K562 (cell line): ENCODE results near the gene RASAL3. TPM values are rescaled to one million over a fixed set of nuclear protein-coding genes. Genes with fewer than 3 reads are reported as not detected.

Experiments used
- CSDE1 ChIP-seq, 2 experiments: fragments of 450-650 bp; IDR thresholded peaks; 2 replicates each; pipeline ENCODE4 v1.6.1; 2016; ENCODE audit warnings: mild to moderate bottlenecking in 1 of 2
- CTCF ChIP-seq, 3 experiments: IDR thresholded peaks in 2 of 3; conservative IDR thresholded peaks in 1 of 3; 2 replicates each; pipeline ENCODE4 v1.5.1; 2011 to 2012; ENCODE audit warnings: low read length in 3 of 3, mild to moderate bottlenecking in 3 of 3, control low read depth in 2 of 3, improper control_type of control experiment in 1 of 3, inconsistent platforms in 1 of 3, low read depth in 1 of 3, mixed read lengths in 1 of 3, moderate library complexity in 1 of 3; ENCODE audit not compliant: insufficient read depth in 2 of 3
- EGR1 ChIP-seq: fragments of 450-650 bp; conservative IDR thresholded peaks from 2 replicates; pipeline ENCODE4 v1.6.1; 2017; ENCODE audit warnings: mild to moderate bottlenecking
- FOS ChIP-seq: IDR thresholded peaks from 3 replicates; pipeline ENCODE4 v1.6.1; 2011; ENCODE audit not compliant: insufficient read length; ENCODE audit errors: extremely low read depth
- FOXJ3 ChIP-seq: sonication (generic); formaldehyde crosslinking; IDR thresholded peaks from 2 replicates; pipeline ENCODE4 v1.4.0; 2020; ENCODE audit warnings: mild to moderate bottlenecking, missing genetic modification reagents
- KLF10 ChIP-seq: fragments of 250-450 bp; sonication (Bioruptor Pico); IDR thresholded peaks from 2 replicates; pipeline ENCODE4 v1.6.1; 2021; ENCODE audit warnings: matching md5 sums
- MTA1 ChIP-seq: fragments of 450-650 bp; IDR thresholded peaks from 2 replicates; pipeline ENCODE4 v1.6.1; 2017; ENCODE audit warnings: borderline replicate concordance
- NELFE ChIP-seq: IDR thresholded peaks from 2 replicates; pipeline ENCODE4 v1.6.1; 2011; ENCODE audit warnings: mild to moderate bottlenecking; ENCODE audit not compliant: insufficient read depth, insufficient read length
- REST ChIP-seq, 2 experiments: fragments of 450-650 bp; formaldehyde crosslinking in 1 of 2; IDR thresholded peaks; 2 replicates each; pipeline versions ENCODE4 v1.4.0 to v1.6.1; 2014 to 2020; ENCODE audit warnings: mild to moderate bottlenecking in 2 of 2, borderline replicate concordance in 1 of 2, low read depth in 1 of 2
- SREBF2 ChIP-seq: sonication (generic); formaldehyde crosslinking; IDR thresholded peaks from 2 replicates; pipeline ENCODE4 v1.4.0; 2020; ENCODE audit warnings: mild to moderate bottlenecking, missing genetic modification reagents
- ZBTB17 ChIP-seq: fragments of 450-650 bp; formaldehyde crosslinking; IDR thresholded peaks from 2 replicates; pipeline ENCODE4 v1.4.0; 2020; ENCODE audit warnings: mild to moderate bottlenecking
- ZNF584 ChIP-seq: fragments of 200-800 bp; sonication (Bioruptor generic); IDR thresholded peaks from 2 replicates; pipeline ENCODE4 v1.6.1; 2016; ENCODE audit warnings: low read depth, mild to moderate bottlenecking, missing genetic modification characterization, missing compliant biosample characterization
- ZNF592 ChIP-seq: fragments of 450-650 bp; IDR thresholded peaks from 2 replicates; pipeline ENCODE4 v1.6.1; 2017; ENCODE audit warnings: antibody characterized with exemption, mild to moderate bottlenecking
- polyA plus RNA-seq, 8 experiments: library from polyadenylated mRNA; depleted of rRNA in 4 of 8; stranded (reverse) in 5 of 8; unstranded in 3 of 8; fragments of >200 nt; fragmentation: Nextera tagmentation in 2 of 8; fragmentation: Illumina TruSeq in 1 of 8; extraction: Ambion mirVana in 2 of 8; extraction: Trizol in 1 of 8; gene quantifications; 2 replicates each; pipeline versions ENCODE4 v1.2.1 to v1.2.3, GENCODE V29; 2011 to 2014; ENCODE audit warnings: inconsistent platforms in 1 of 8, missing spikeins in 1 of 8
- total RNA-seq, 7 experiments: library from RNA; depleted of rRNA in 6 of 7; stranded (reverse); fragments of >200 nt in 6 of 7; fragmentation: Illumina TruSeq in 2 of 7; extraction: Trizol in 2 of 7; gene quantifications; 2 replicates each; pipeline versions ENCODE4 v1.2.1 to v1.2.3, GENCODE V29; 2011 to 2021; ENCODE audit warnings: low replicate concordance in 1 of 7

RASAL3 gene
- total and polyA plus RNA-seq, 9 of the 15 experiments (the other 6 are each of a cell fraction or from before 2014, with no cell fraction given): 0.07 to 0.44 TPM; not detected in 7

DNA sequence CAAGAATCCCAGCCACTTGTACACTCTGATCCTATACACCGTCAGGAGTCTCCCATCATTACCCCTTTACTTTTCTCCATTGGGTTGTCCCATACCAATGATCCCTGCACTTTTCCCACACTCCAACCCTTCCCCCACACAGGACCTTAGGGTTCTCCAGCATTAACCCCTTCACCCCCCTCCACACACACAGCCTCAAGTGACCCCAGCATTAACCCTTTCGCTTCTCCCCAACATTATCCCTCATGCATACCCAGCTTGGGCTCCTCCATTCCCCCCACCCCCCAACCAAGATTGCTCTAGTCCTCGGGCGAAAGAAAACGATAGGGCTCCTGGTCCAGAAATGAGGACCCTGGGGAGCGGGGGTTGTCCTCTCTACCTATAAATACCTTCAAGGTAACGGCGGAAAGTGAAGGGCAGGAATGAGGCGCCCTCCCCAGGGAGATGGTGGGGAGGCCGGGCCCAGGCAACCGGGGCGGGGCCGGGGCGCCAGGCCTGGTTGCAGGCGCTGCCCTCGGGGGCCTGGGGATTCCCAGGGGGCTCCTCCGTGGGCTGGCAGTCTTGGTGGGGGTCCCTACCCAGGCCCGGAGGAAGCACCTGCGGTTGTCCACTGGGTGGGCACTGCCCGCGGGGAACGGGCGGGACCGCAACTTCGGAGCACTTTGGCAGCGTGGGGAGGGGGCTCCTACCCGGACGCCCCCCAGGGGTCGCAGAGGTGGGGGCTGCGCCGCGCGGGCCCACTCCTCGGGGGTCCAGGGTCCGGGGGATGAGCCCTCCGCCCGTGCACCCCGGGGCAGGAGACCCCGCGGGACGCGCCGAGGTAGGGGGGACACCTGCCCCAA, 15.3 kb downstream of the RASAL3 start (continued):
- TF ChIP-seq CTCF (IDR thresholded peaks at IDR 0.05 in 2 of 3, conservative IDR thresholded peaks at IDR 0.05 in 1 of 3; ENCODE audit: insufficient read depth in 2 of 3, low read depth in 1 of 3, low read length in 3 of 3) (no peak), MTA1 (peak; percentile 51; the same call in 1 of the 2 replicates), ZNF584 (CRISPR knock-in tag) (no peak), NELFE (no peak), SREBF2 (CRISPR knock-in tag) (no peak), ZBTB17 (CRISPR knock-in tag) (no peak), REST (IDR thresholded peaks at IDR 0.05; ENCODE audit: borderline replicate concordance) (no peak), REST (CRISPR knock-in tag; IDR thresholded peaks at IDR 0.05; ENCODE audit: low read depth) (no peak), KLF10 (CRISPR knock-in tag) (no peak), CSDE1 (IDR thresholded peaks at IDR 0.05) (no peak), FOS (no peak), ZNF592 (no peak), EGR1 (no peak), FOXJ3 (CRISPR knock-in tag) (no peak)
